Measurements from ENCODE around the gene FHOD3.

DNA sequence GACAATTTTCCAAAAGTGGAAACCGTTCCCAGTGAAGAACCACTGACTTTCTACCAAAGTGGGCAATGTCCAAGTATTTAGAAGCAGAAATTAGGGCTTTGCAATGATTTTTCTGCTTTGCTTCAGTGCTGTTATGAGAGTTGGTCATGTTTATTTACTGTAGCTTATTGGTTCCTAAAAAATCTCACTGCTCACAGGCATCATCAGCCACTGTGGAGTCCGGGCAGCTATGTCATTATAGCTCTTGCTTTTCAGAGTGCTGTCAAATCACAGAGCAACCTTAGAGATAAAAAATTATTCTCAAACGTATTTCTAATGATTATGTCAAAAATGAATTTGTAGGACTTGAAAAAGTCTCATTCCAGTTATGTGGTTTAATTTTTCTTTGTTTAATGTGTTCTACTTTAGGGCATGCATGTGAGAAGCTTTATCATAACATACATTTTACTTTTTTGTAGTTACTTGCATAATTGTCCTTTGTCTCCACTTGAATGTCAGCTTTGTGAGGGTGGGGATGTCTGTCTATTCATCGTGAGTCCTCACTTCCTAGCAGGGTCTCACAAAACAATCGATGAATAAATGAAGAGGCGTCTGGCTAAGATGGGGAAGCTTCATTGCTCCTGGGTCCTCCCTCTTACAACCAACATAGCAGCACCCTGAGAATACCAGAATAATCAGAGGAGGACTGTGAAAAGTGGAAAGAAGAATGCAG, 413.7 kb downstream of the FHOD3 start:
- TF ChIP-seq POLR2A (IDR thresholded peaks at IDR 0.05; ENCODE audit: low read depth, low read length): no peak
- no peak for TF ChIP-seq POLR2AphosphoS5 (IDR thresholded peaks at IDR 0.05; ENCODE audit: low read depth, low read length)
- TF ChIP-seq PAX5 (IDR thresholded peaks at IDR 0.05; ENCODE audit: insufficient read depth, low read length, severe bottlenecking): no peak
- TF ChIP-seq TAF1 (IDR thresholded peaks at IDR 0.05; ENCODE audit: low read depth, low read length): no peak

All from GM12891 (cell line).